K562 (cell line): ENCODE results near the gene SLC24A3.

Experiments used
- BRD4 ChIP-seq: fragments of 200-600 bp; sonication (generic); IDR thresholded peaks from 2 replicates; pipeline ENCODE4 v1.6.1; 2017; ENCODE audit warnings: inconsistent platforms
- CHD1 ChIP-seq: fragments of 200-600 bp; sonication (generic); IDR thresholded peaks from one replicate; pipeline ENCODE4 v1.6.1; 2012; ENCODE audit warnings: mild to moderate bottlenecking, moderate library complexity, low read length, inconsistent platforms
- FOSL1 ChIP-seq: fragments of 200-800 bp; sonication (Bioruptor generic); conservative IDR thresholded peaks from 2 replicates; pipeline ENCODE4 v1.6.1; 2016; ENCODE audit warnings: missing genetic modification characterization, missing compliant biosample characterization
- MAZ ChIP-seq, 2 experiments: fragments of 450-650 bp in 1 of 2; sonication (generic) in 1 of 2; formaldehyde crosslinking; IDR thresholded peaks in 1 of 2; conservative IDR thresholded peaks in 1 of 2; 2 replicates each; pipeline versions ENCODE4 v1.4.0 to v1.5.0; 2020; ENCODE audit warnings: mild to moderate bottlenecking in 1 of 2, missing genetic modification reagents in 1 of 2
- MTA2 ChIP-seq: fragments of 450-650 bp; IDR thresholded peaks from 2 replicates; pipeline ENCODE4 v1.6.1; 2016; ENCODE audit warnings: low read depth
- NR3C1 ChIP-seq: sonication (generic); formaldehyde crosslinking; IDR thresholded peaks from 2 replicates; pipeline ENCODE4 v1.8.1; 2022; ENCODE audit warnings: missing genetic modification reagents
- POLR2A ChIP-seq: fragments of 450-650 bp; conservative IDR thresholded peaks from 2 replicates; pipeline ENCODE4 v1.6.1; 2016
- ZNF274 ChIP-seq: IDR thresholded peaks from 2 replicates; pipeline ENCODE4 v1.6.1; 2011; ENCODE audit warnings: low read depth, mild to moderate bottlenecking, low read length, moderate library complexity, borderline replicate concordance
- ZNF583 ChIP-seq: fragments of 250-450 bp; sonication (Bioruptor Pico); IDR thresholded peaks from 2 replicates; pipeline ENCODE4 v1.4.0; 2020
- TF ChIP-seq, protein P1 (sequence below): fragments of 250-450 bp; sonication (Bioruptor Pico); IDR thresholded peaks from 2 replicates; pipeline ENCODE4 v1.8.0; 2021; ENCODE audit warnings: mild to moderate bottlenecking, moderate library complexity
- TF ChIP-seq, protein P2 (sequence below): sonication (generic); formaldehyde crosslinking; IDR thresholded peaks from 2 replicates; pipeline ENCODE4 v1.9.0; 2022; ENCODE audit warnings: mild to moderate bottlenecking, missing genetic modification reagents

DNA sequence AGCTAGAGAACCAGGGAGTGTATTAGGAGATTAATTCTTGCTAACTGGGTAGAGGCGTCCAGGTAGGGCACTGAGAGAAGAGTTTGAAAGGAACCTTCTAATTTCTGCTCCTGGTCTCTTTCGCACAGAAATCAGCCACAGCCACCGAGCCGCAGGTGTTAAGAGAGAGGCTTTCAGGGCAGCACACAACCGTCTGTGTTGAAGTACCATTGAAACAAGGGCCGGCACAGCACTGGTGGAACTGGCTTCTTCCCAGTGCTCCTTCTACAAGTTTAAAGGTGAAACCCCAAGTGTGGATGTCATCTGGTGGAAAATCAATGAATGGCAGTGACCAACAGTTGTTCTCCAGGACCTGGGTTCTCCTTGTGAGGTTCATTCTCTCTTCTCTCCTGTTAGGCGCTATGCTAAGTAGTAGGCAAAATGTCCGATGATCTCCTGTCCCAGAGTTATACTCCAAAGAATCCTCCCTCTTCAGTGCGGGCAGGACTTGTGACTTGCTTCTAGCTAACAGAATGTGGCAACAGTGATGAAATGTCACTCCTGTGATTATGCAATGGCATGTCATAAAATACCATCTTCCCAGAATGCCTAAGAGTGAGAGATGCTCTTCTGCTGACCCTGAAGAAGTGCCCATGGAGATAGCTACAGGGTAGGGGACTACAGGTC, 530.7 kb downstream of the SLC24A3 start:
- TF ChIP-seq POLR2A (no peak), MTA2 (no peak), CHD1 (no peak), FOSL1 (tag) (no peak), ZNF274 (no peak), BRD4 (no peak), ZNF583 (CRISPR knock-in tag) (no peak), NR3C1 (CRISPR knock-in tag) (no peak), MAZ (CRISPR knock-in tag; conservative IDR thresholded peaks at IDR 0.05 in 1 of 2, IDR thresholded peaks at IDR 0.05 in 1 of 2) (no peak)
- TF ChIP-seq, protein P1, sequence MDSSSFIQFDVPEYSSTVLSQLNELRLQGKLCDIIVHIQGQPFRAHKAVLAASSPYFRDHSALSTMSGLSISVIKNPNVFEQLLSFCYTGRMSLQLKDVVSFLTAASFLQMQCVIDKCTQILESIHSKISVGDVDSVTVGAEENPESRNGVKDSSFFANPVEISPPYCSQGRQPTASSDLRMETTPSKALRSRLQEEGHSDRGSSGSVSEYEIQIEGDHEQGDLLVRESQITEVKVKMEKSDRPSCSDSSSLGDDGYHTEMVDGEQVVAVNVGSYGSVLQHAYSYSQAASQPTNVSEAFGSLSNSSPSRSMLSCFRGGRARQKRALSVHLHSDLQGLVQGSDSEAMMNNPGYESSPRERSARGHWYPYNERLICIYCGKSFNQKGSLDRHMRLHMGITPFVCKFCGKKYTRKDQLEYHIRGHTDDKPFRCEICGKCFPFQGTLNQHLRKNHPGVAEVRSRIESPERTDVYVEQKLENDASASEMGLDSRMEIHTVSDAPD (CRISPR knock-in tag), result no peak
- TF ChIP-seq, protein P2, sequence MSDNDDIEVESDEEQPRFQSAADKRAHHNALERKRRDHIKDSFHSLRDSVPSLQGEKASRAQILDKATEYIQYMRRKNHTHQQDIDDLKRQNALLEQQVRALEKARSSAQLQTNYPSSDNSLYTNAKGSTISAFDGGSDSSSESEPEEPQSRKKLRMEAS (CRISPR knock-in tag), result no peak
